GM21526 (cell line): Measurements from ENCODE around the gene UROC1.

Experiments
- ATAC-seq: cut with Tn5 transposase; IDR thresholded peaks from one replicate; pipeline ENCODE4 v1.9.1; 2021; ENCODE audit warnings: moderate library complexity; ENCODE audit not compliant: unreplicated experiment, low FRiP score

UROC1 gene

GRCh38 chr3:126497956-126498355 is 19.6 kb downstream of the UROC1 start:
- no peak for ATAC-seq

- no peak for ATAC-seq
These were observed 20.4 kb downstream of the UROC1 start for GRCh38 chr3:126496894-126497850.

- ATAC-seq = no peak
These were observed 21.8 kb downstream of the UROC1 start for GRCh38 chr3:126495786-126496185.

DNA sequence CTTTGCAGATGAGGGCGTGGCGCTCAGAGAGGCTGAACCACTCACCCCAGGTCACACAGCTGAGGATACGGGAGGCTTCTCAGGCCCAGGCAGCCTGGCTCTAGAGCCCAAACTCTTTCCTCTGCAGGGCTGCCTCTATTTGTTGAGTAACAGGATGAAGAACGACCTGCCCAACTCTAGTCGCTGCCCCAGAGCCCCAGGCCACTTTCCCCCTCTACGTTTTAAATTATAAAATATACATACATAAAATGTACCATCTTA is 22.7 kb downstream of the UROC1 start:
- ATAC-seq = no peak

- ATAC-seq = no peak
These were observed 23.2 kb downstream of the UROC1 start for GRCh38 chr3:126494204-126494969.

DNA sequence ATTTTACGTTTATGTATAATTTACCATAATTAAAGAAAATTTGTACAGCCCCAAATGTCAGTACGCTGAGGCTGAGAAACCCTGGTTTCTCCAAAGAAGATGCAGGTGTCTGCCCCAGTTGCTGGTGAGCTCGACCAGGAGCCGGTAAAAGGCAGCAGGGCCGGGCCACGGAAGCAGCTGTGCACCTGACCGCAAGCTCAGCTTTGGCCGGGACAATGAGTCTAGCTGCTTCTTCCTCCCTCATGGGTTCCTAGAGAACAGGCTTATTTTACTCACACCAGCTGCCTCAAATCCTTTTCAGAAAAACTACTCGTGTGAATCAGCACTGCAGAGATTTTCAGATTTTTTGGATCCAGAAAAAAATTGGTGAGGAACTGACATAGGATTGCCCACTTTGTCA is 23.8 kb downstream of the UROC1 start:
- ATAC-seq = no peak

DNA sequence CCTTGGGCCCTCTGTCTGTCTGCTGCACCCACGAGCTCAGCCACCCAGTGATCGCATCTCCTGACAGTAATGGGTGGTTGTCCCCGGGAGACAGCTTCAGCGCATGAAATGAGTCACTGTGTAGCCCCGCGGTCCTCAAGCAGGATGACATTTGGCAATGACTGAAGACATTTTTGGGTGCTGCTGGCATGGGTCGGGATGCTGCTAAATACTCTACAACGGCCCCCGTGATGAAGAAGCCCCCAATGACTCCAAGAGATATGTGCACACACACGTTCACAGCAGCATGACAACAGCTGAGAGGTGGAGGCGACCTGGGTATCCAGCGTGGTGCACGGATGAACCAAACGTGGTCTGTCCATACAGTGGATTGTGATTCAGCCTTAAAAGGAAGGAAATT is 24.5 kb downstream of the UROC1 start:
- no peak for ATAC-seq

DNA sequence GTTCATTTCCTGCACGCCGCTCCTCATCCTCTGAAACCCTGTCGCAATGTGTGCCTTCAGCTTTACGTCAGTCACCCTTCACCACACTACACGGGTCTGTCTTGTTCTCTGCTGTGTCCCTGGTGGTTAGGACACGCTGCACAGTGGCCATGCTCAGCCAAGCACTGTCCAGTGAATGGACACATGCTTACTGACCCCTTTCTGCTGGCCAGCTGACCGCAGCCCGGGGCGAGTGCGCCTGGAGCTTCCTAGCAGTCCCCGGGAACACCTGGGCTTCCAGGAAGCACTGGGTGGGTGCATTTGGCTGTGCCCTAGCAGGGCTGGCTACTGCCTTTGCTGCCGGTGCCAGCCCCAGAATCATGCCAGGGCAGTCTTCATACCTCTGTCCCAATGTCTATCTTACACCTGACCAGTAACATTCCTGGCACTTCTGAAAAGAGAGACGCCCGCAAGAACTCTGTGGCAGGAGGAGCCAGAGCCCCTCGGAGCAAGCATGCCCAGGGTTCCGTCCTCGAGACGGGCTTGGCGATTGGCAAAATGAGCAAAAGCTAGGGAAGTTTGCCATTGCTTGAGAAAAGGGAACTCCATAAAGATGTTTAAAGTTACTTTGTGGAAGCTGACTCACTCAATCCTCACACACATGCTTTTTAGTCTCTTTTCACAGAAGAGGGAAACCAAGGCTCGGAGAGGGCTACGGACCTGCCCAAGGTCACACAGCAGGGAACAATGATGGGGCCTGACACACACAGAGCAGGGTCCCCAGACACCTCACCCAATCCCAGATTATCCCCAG is 26.2 kb downstream of the UROC1 start:
- ATAC-seq = no peak

DNA sequence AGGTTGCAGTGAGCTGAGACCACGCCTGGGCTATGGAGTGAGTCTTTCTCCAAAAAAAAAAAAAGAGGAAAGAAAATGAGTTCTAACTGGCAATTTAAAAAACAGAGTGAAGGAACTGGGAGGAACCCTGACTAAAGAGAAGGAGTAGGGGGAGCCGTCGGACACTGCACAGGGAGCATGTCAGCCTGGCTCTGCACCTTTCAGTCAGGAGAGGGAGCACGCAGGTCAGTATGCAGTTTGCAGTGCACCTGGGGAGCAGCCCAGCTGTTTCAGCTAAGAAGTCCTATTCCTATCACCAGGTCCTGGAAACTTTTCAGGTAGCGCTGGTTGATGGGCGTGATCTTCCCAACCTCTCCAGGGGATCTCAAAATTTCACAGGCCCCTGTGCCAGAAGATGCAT is 27.0 kb downstream of the UROC1 start:
- no peak for ATAC-seq

DNA sequence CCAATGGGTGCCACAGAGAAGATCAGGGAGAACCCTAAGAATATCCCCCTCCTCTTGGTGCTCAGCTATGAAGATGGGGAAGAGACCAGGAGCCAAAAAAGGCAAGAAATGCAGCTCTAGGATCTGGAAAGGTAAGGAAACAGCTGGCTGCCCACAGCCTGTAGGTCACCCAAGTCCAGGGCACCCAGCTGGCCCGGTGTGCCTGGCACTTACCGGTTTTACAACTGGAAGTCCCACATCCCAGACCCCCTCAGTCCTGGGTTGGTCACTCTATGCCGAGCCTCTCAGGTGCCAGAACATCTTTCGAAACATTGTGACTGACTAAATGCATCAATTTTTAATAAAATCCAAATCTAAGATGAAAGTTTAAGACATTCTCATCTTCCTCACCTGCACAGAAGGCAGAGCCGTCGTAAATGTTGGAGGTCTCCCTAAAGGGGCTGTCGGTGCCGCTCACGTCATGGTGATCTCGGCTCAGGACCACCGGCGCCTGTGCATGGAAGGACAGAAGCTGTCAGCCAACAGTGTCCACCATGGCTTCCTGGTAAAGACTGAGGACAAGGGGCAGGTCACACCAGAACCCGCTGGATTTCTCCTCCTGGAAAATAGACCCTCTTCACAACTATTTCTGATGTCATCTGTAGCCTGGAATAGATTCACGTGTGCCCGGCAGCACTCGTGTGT is 28.5 kb downstream of the UROC1 start:
- no peak for ATAC-seq

DNA sequence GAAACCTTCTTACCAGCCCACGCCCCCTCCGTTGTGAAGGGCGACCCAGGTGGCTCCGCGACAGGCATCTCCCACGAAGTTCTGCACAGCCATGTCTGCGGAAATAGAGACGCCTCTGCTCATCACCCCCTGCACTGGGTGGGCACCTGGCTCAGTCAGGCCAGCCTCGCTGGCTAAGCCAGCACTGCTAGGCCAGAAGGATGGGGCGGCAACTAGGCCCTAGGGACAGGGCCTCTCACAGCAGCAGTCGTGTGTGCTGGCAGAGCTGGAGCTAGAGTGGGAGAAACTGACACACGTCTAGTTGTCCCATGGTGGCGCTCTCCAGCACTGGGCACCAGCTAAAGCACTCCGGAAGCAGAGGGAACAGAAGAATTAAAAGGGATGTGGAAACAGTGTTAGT is 29.4 kb downstream of the UROC1 start:
- ATAC-seq = no peak

GRCh38 chr3:126487151-126487771 is 30.3 kb downstream of the UROC1 start:
- no peak for ATAC-seq

GRCh38 chr3:126486360-126486847 is 31.2 kb downstream of the UROC1 start:
- no peak for ATAC-seq

DNA sequence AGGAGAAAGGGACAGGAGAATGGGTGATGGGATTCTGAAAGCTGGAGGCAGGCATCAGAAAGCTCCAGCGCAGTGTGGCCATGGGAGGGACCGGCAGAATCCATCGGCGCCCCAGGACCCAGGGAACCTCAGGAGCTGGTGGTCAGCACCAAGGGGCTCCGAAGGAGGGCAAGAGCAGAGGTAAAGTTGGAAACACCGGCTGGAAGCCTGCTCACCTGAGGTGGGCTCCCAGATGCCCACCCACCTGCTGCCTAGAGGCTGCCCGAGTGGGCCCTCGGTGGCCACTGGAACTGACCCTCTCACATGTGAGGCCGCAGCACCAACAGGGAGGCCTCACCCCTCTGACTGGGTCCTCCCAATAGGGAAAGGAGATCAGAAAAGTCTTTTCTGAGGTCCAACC is 31.6 kb downstream of the UROC1 start:
- no peak for ATAC-seq

- ATAC-seq = no peak
These were observed 32.2 kb downstream of the UROC1 start for GRCh38 chr3:126485176-126485897.

GRCh38 chr3:126484662-126485061 is 32.9 kb downstream of the UROC1 start:
- ATAC-seq = no peak

DNA sequence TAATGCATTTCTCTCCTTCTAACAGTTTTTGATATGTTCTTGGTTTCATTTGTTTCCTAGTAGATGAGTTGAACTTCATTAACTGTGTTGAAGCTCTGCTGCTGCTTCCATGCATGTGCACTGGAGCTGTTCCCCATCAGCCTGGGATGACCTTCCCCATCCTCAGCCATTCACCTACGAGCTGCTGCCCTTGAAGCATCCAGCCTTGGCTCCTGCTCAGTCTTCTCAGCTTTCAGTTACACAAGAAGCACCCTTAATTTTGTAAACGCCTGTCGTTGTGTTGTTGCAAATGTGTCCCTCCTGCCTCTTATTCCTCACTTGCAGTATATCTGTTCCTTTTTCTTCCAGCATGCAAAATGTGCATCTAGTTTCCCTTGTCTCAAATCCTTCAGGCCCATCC is 33.4 kb downstream of the UROC1 start:
- ATAC-seq = no peak

GRCh38 chr3:126483321-126483761 is 34.2 kb downstream of the UROC1 start:
- no peak for ATAC-seq

- no peak for ATAC-seq
These were observed 34.9 kb downstream of the UROC1 start for GRCh38 chr3:126482503-126483255.
